Panc1 (cell line): Measurements from ENCODE around the gene POU5F2. TPM values are rescaled to one million over a fixed set of nuclear protein-coding genes. Genes with fewer than 3 reads are reported as not detected.

Source experiments
- ATAC-seq: fragments of 200-7000 bp; cut with Tn5 transposase; 2 replicates; pipeline ENCODE4 v1.9.1; 2020; ENCODE audit warnings: mild to moderate bottlenecking, moderate library complexity
- BruUV-seq: library from RNA; stranded (reverse); fragments of 400-500 nt; replicated peaks from 2 replicates; lab custom pipeline; 2021; lab: Mats Ljungman, UMichigan
- CTCF ChIA-PET: fragments of 300-600 bp; sonication (Branson Sonifier 250); formaldehyde crosslinking; loops from one replicate; lab custom pipeline; 2022; ENCODE audit warnings: antibody characterized with exemption; lab: Charles Lee
- POLR2A ChIA-PET: fragments of 300-600 bp; sonication (Branson Sonifier 250); formaldehyde crosslinking; loops from one replicate; lab custom pipeline; 2022; ENCODE audit warnings: antibody characterized with exemption; lab: Charles Lee
- DNase-seq: peaks from one replicate; pipeline ENCODE4 v3.0.0-alpha.2; 2010; ENCODE audit warnings: low read depth, low spot score
- H3K27ac ChIP-seq: 2 replicates; pipeline ENCODE4 v1.5.1; 2011; ENCODE audit warnings: mild to moderate bottlenecking, low read length, inconsistent platforms
- H3K27me3 ChIP-seq: fragments of 200-500 bp; sonication (Bioruptor generic); 2 replicates; pipeline ENCODE4 v1.6.0; 2014; ENCODE audit warnings: low read length, inconsistent platforms; ENCODE audit not compliant: control insufficient read depth, insufficient read depth
- H3K36me3 ChIP-seq: fragments of 200-500 bp; sonication (Bioruptor generic); 2 replicates; pipeline ENCODE4 v1.5.1; 2014; ENCODE audit warnings: inconsistent platforms, mild to moderate bottlenecking, low read length, moderate library complexity; ENCODE audit not compliant: control insufficient read depth, insufficient read depth
- H3K4me1 ChIP-seq: 2 replicates; pipeline ENCODE4 v1.5.1; 2011; ENCODE audit warnings: inconsistent platforms, mild to moderate bottlenecking, low read length, moderate library complexity; ENCODE audit not compliant: control insufficient read depth, insufficient read depth
- H3K4me3 ChIP-seq, 2 experiments: 2 replicates each; pipeline ENCODE4 v1.5.1; 2011 to 2012; ENCODE audit warnings: low read depth in 2 of 2, low read length in 2 of 2, mild to moderate bottlenecking in 2 of 2, inconsistent platforms in 1 of 2, moderate library complexity in 1 of 2
- H3K9me3 ChIP-seq: fragments of 200-500 bp; sonication (Bioruptor generic); 2 replicates; pipeline ENCODE4 v1.5.1; 2014; ENCODE audit warnings: low read depth, mild to moderate bottlenecking, inconsistent platforms, low read length, moderate library complexity; ENCODE audit not compliant: control insufficient read depth, insufficient read depth
- POLR2AphosphoS5 ChIP-seq: IDR thresholded peaks from 2 replicates; pipeline ENCODE4 v1.6.1; 2012; ENCODE audit warnings: mild to moderate bottlenecking, low read depth, low read length, moderate library complexity
- SIN3A ChIP-seq: IDR thresholded peaks from 2 replicates; pipeline ENCODE4 v1.6.1; 2012; ENCODE audit warnings: low read depth, mild to moderate bottlenecking, low read length, moderate library complexity, borderline replicate concordance; ENCODE audit not compliant: insufficient read depth
- TCF7L2 ChIP-seq: IDR thresholded peaks from 2 replicates; pipeline ENCODE4 v1.6.1; 2011; ENCODE audit warnings: mild to moderate bottlenecking, low read depth, low read length, inconsistent platforms
- in situ Hi-C: cut with HindIII; loops from 2 replicates; pipeline ENCODE4 v1.10.0; 2016; ENCODE audit warnings: low sequenced_read_pairs, low pct_unique_long_range_greater_than_20kb
- intact Hi-C: fragments of 100-400 bp; cut with micrococcal nuclease; formaldehyde crosslinking; loops from one replicate; pipeline ENCODE4 v1.10.0; 2022; ENCODE audit not compliant: unreplicated experiment
- total RNA-seq: library from RNA; stranded (reverse); gene quantifications from one replicate; pipeline ENCODE4 v1.2.1, GENCODE V29; 2021; ENCODE audit not compliant: unreplicated experiment
- TF ChIP-seq, protein P1 (sequence below), 2 experiments: IDR thresholded peaks; 2 replicates each; pipeline ENCODE4 v1.6.1; 2011 to 2012; ENCODE audit warnings: low read depth in 2 of 2, control low read depth in 1 of 2, low read length in 1 of 2, mild to moderate bottlenecking in 1 of 2, moderate library complexity in 1 of 2; ENCODE audit not compliant: insufficient read depth in 1 of 2
- TF ChIP-seq, protein P2 (sequence below): fragments of 450-650 bp; IDR thresholded peaks from 2 replicates; pipeline ENCODE4 v1.5.1; 2017; ENCODE audit warnings: mild to moderate bottlenecking

Gene POU5F2
- total RNA-seq, 1 experiment from 2014 or later = 0.39 TPM

GRCh38 chr5:93722588-93722987 is 18.8 kb downstream of the POU5F2 start:
- Histone ChIP-seq H3K9me3 (no peaks in the 10 kb centered on the region), H3K36me3 (no peaks in the 10 kb centered on the region), H3K27me3 (no peaks in the 10 kb centered on the region), H3K4me1 (no peaks in the 10 kb centered on the region), H3K4me3 (no peak overlapping the region), H3K27ac (no peak overlapping the region)
- DNase-seq = no peak
- BruUV-seq = no TSS peak
- intact Hi-C loops (no loop called here), in situ Hi-C loops (no loop called here)
- ChIA-PET POLR2A (no interaction called here), CTCF (no interaction called here)
- TF ChIP-seq, protein P1, sequence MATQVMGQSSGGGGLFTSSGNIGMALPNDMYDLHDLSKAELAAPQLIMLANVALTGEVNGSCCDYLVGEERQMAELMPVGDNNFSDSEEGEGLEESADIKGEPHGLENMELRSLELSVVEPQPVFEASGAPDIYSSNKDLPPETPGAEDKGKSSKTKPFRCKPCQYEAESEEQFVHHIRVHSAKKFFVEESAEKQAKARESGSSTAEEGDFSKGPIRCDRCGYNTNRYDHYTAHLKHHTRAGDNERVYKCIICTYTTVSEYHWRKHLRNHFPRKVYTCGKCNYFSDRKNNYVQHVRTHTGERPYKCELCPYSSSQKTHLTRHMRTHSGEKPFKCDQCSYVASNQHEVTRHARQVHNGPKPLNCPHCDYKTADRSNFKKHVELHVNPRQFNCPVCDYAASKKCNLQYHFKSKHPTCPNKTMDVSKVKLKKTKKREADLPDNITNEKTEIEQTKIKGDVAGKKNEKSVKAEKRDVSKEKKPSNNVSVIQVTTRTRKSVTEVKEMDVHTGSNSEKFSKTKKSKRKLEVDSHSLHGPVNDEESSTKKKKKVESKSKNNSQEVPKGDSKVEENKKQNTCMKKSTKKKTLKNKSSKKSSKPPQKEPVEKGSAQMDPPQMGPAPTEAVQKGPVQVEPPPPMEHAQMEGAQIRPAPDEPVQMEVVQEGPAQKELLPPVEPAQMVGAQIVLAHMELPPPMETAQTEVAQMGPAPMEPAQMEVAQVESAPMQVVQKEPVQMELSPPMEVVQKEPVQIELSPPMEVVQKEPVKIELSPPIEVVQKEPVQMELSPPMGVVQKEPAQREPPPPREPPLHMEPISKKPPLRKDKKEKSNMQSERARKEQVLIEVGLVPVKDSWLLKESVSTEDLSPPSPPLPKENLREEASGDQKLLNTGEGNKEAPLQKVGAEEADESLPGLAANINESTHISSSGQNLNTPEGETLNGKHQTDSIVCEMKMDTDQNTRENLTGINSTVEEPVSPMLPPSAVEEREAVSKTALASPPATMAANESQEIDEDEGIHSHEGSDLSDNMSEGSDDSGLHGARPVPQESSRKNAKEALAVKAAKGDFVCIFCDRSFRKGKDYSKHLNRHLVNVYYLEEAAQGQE (IDR thresholded peaks at IDR 0.05; ENCODE audit: insufficient read depth in 1 of 2, low read depth in 2 of 2, low read length in 1 of 2) = no peak
- TF ChIP-seq POLR2AphosphoS5 (no peak), TCF7L2 (no peak), SIN3A (no peak)
- TF ChIP-seq, protein P2, sequence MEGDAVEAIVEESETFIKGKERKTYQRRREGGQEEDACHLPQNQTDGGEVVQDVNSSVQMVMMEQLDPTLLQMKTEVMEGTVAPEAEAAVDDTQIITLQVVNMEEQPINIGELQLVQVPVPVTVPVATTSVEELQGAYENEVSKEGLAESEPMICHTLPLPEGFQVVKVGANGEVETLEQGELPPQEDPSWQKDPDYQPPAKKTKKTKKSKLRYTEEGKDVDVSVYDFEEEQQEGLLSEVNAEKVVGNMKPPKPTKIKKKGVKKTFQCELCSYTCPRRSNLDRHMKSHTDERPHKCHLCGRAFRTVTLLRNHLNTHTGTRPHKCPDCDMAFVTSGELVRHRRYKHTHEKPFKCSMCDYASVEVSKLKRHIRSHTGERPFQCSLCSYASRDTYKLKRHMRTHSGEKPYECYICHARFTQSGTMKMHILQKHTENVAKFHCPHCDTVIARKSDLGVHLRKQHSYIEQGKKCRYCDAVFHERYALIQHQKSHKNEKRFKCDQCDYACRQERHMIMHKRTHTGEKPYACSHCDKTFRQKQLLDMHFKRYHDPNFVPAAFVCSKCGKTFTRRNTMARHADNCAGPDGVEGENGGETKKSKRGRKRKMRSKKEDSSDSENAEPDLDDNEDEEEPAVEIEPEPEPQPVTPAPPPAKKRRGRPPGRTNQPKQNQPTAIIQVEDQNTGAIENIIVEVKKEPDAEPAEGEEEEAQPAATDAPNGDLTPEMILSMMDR = no peak
- ATAC-seq = no peak

DNA sequence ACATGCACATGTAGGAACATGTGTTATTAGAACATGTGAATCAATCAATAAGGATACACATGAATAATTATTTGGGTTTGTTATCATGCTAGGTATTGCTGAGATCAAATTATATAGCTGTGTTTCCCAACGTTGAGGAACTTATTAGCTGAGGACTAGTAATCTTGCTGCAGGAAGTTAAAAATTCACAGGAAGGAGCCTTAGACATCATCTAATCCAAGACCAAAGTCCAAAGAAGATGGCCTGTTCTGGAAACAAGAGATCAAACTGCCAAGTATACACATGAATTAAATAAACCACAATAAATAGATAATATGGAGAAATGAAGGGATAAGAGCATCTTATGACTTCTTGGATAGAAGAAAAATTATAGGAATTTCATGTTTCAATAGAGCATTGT is 19.9 kb downstream of the POU5F2 start:
- no TSS peak for BruUV-seq
- ATAC-seq (no peak), DNase-seq (no peak)
- Histone ChIP-seq H3K4me3 (no peak overlapping the region), H3K27ac (no peak overlapping the region), H3K9me3 (no peaks in the 10 kb centered on the region), H3K27me3 (no peaks in the 10 kb centered on the region), H3K4me1 (no peaks in the 10 kb centered on the region), H3K36me3 (no peaks in the 10 kb centered on the region)
- ChIA-PET CTCF (no interaction called here), POLR2A (no interaction called here)
- intact Hi-C loops (no loop called here), in situ Hi-C loops (no loop called here)
- TF ChIP-seq POLR2AphosphoS5 (no peak), TCF7L2 (no peak), SIN3A (no peak)
- TF ChIP-seq, protein P1 (IDR thresholded peaks at IDR 0.05; ENCODE audit: insufficient read depth in 1 of 2, low read depth in 2 of 2, low read length in 1 of 2) = no peak
- TF ChIP-seq, protein P2 = no peak
